GM21576 (cell line): ENCODE results near the gene SNX9.
"Not testable (repeated sequence)": the region's sequence is repeated elsewhere in the genome, so short reads cannot be mapped to it uniquely, and the experiment has no call there.

Source experiments
- ATAC-seq: cut with Tn5 transposase; IDR thresholded peaks from one replicate; pipeline ENCODE4 v1.9.1; 2021; ENCODE audit warnings: mild to moderate bottlenecking, moderate library complexity; ENCODE audit not compliant: unreplicated experiment

SNX9 gene

GRCh38 chr6:157830354-157831017 is 7.4 kb downstream of the SNX9 start:
- peak; percentile 91 for ATAC-seq

- ATAC-seq: no peak
These were observed 7.9 kb downstream of the SNX9 start for GRCh38 chr6:157831018-157831369.

- ATAC-seq: no peak
These were observed 8.6 kb downstream of the SNX9 start for GRCh38 chr6:157831424-157832249.

- no peak for ATAC-seq
These were observed 9.4 kb downstream of the SNX9 start for GRCh38 chr6:157832250-157832967.

GRCh38 chr6:157834549-157834948 is 11.5 kb downstream of the SNX9 start:
- no peak for ATAC-seq

- ATAC-seq: no peak
These were observed 15.8 kb downstream of the SNX9 start for GRCh38 chr6:157838718-157839430.

GRCh38 chr6:157839606-157840005 is 16.6 kb downstream of the SNX9 start:
- no peak for ATAC-seq

- no peak for ATAC-seq
These were observed 17.2 kb downstream of the SNX9 start for GRCh38 chr6:157840261-157840660.

- no peak for ATAC-seq
These were observed 17.7 kb downstream of the SNX9 start for GRCh38 chr6:157840776-157841175.

- ATAC-seq: peak; percentile 78
These were observed 18.3 kb downstream of the SNX9 start for GRCh38 chr6:157841211-157841840.

- ATAC-seq: no peak
These were observed 19.2 kb downstream of the SNX9 start for GRCh38 chr6:157842212-157842611.

- ATAC-seq: not testable (repeated sequence)
These were observed 21.1 kb downstream of the SNX9 start for GRCh38 chr6:157844196-157844595.

GRCh38 chr6:157845493-157846259 is 22.6 kb downstream of the SNX9 start:
- no peak for ATAC-seq

- no peak for ATAC-seq
These were observed 24.8 kb downstream of the SNX9 start for GRCh38 chr6:157847846-157848245.

GRCh38 chr6:157848693-157849092 is 25.6 kb downstream of the SNX9 start:
- ATAC-seq: no peak

GRCh38 chr6:157849288-157850017 is 26.4 kb downstream of the SNX9 start:
- no peak for ATAC-seq

- no peak for ATAC-seq
These were observed 27.0 kb downstream of the SNX9 start for GRCh38 chr6:157850030-157850429.

- no peak for ATAC-seq
These were observed 30.2 kb downstream of the SNX9 start for GRCh38 chr6:157853018-157853805.
